ENCODE data around the gene COX7A1. TPM values are rescaled to one million over a fixed set of nuclear protein-coding genes. Genes with fewer than 3 reads are reported as not detected.

The COX7A1 gene
- total and polyA plus RNA-seq, 2 experiments from 2014 or later: 8.4 to 93.2 TPM

GRCh38 chr19:36106441-36106840 is 45.8 kb downstream of the COX7A1 start:
- Histone ChIP-seq H3K27ac (no peak overlapping the region), H3K36me3 (ENCODE audit: low read depth) (no peaks in the 10 kb centered on the region), H3K9me3 (ENCODE audit: low read depth) (no peaks in the 10 kb centered on the region), H3K9me2 (ENCODE audit: insufficient read depth) (no peaks in the 10 kb centered on the region), H3K79me2 (ENCODE audit: insufficient read depth) (no peaks in the 10 kb centered on the region), H2AFZ (no peak overlapping the region), H4K20me1 (ENCODE audit: insufficient read depth) (no peaks in the 10 kb centered on the region), H3K4me2 (ENCODE audit: unreplicated experiment) (no peak overlapping the region), H3K27me3 (replicated peaks; ENCODE audit: insufficient read depth) (no peaks in the 10 kb centered on the region), H3K4me3 (no peak overlapping the region), H3K4me1 (ENCODE audit: insufficient read depth) (no peaks in the 10 kb centered on the region), H3K9ac (no peak overlapping the region), H3F3A (ENCODE audit: insufficient read depth) (no peaks in the 10 kb centered on the region)
- in situ Hi-C loops (cut with MboI): no loop called here
- no peak for TF ChIP-seq EZH2 (IDR thresholded peaks at IDR 0.05; ENCODE audit: insufficient read depth, poor library complexity, severe bottlenecking)
- no peak for TF ChIP-seq EZH2phosphoT487 (IDR thresholded peaks at IDR 0.05; ENCODE audit: insufficient read depth, low read depth)
- no peak for DNase-seq
- WGBS, 2 experiments (ENCODE audit: low coverage in 1 of 2, low lambda C conversion rate in 2 of 2, missing lambda C conversion rate in 2 of 2): 98 to 99% methylated on average over 6 of the region's 6 CpGs

- in situ Hi-C loops (cut with MboI): no loop called here
- Histone ChIP-seq H3K27ac (no peak overlapping the region), H3K9ac (no peak overlapping the region), H3K79me2 (ENCODE audit: insufficient read depth) (no peaks in the 10 kb centered on the region), H4K20me1 (ENCODE audit: insufficient read depth) (no peaks in the 10 kb centered on the region), H3K27me3 (replicated peaks; ENCODE audit: insufficient read depth) (no peaks in the 10 kb centered on the region), H2AFZ (no peak overlapping the region), H3K4me2 (ENCODE audit: unreplicated experiment) (no peak overlapping the region), H3K36me3 (ENCODE audit: low read depth) (no peaks in the 10 kb centered on the region), H3K9me2 (ENCODE audit: insufficient read depth) (no peaks in the 10 kb centered on the region), H3K9me3 (ENCODE audit: low read depth) (no peaks in the 10 kb centered on the region), H3K4me3 (no peak overlapping the region), H3F3A (ENCODE audit: insufficient read depth) (no peaks in the 10 kb centered on the region), H3K4me1 (ENCODE audit: insufficient read depth) (no peaks in the 10 kb centered on the region)
- TF ChIP-seq EZH2phosphoT487 (IDR thresholded peaks at IDR 0.05; ENCODE audit: insufficient read depth, low read depth) (no peak), EZH2 (IDR thresholded peaks at IDR 0.05; ENCODE audit: insufficient read depth, poor library complexity, severe bottlenecking) (no peak)
- 83 to 93% methylated on average over 12 of the region's 12 CpGs for WGBS, 2 experiments (ENCODE audit: low coverage in 1 of 2, low lambda C conversion rate in 2 of 2, missing lambda C conversion rate in 2 of 2)
- no peak for DNase-seq
Measured at GRCh38 chr19:36103842-36104552, 48.2 kb downstream of the COX7A1 start.

GRCh38 chr19:36103040-36103626 is 49.1 kb downstream of the COX7A1 start:
- 92 to 93% methylated on average over 23 to 24 of the region's 24 CpGs for WGBS, 2 experiments (ENCODE audit: low coverage in 1 of 2, low lambda C conversion rate in 2 of 2, missing lambda C conversion rate in 2 of 2)
- Histone ChIP-seq H3K27ac (no peak overlapping the region), H3K9me3 (ENCODE audit: low read depth) (no peaks in the 10 kb centered on the region), H3K4me3 (no peak overlapping the region), H3K9ac (no peak overlapping the region), H3K27me3 (replicated peaks; ENCODE audit: insufficient read depth) (no peaks in the 10 kb centered on the region), H3K9me2 (ENCODE audit: insufficient read depth) (no peaks in the 10 kb centered on the region), H3F3A (ENCODE audit: insufficient read depth) (no peaks in the 10 kb centered on the region), H3K36me3 (ENCODE audit: low read depth) (no peaks in the 10 kb centered on the region), H2AFZ (no peak overlapping the region), H3K4me1 (ENCODE audit: insufficient read depth) (no peaks in the 10 kb centered on the region), H3K79me2 (ENCODE audit: insufficient read depth) (no peaks in the 10 kb centered on the region), H3K4me2 (ENCODE audit: unreplicated experiment) (no peak overlapping the region), H4K20me1 (ENCODE audit: insufficient read depth) (no peaks in the 10 kb centered on the region)
- no peak for DNase-seq
- TF ChIP-seq EZH2 (IDR thresholded peaks at IDR 0.05; ENCODE audit: insufficient read depth, poor library complexity, severe bottlenecking) (no peak), EZH2phosphoT487 (IDR thresholded peaks at IDR 0.05; ENCODE audit: insufficient read depth, low read depth) (no peak)
- in situ Hi-C loops (cut with MboI): no loop called here

GRCh38 chr19:36101550-36102327 is 50.5 kb downstream of the COX7A1 start:
- Histone ChIP-seq H3K9ac (no peak overlapping the region), H3K9me2 (ENCODE audit: insufficient read depth) (no peaks in the 10 kb centered on the region), H3K79me2 (ENCODE audit: insufficient read depth) (no peaks in the 10 kb centered on the region), H3K4me1 (ENCODE audit: insufficient read depth) (no peaks in the 10 kb centered on the region), H4K20me1 (ENCODE audit: insufficient read depth) (no peaks in the 10 kb centered on the region), H3K27ac (no peak overlapping the region), H3K9me3 (ENCODE audit: low read depth) (no peaks in the 10 kb centered on the region), H3K4me2 (ENCODE audit: unreplicated experiment) (no peak overlapping the region), H3K4me3 (no peak overlapping the region), H3F3A (ENCODE audit: insufficient read depth) (no peaks in the 10 kb centered on the region), H2AFZ (no peak overlapping the region), H3K27me3 (replicated peaks; ENCODE audit: insufficient read depth) (no peaks in the 10 kb centered on the region), H3K36me3 (ENCODE audit: low read depth) (no peaks in the 10 kb centered on the region)
- in situ Hi-C loops (cut with MboI): no loop called here
- TF ChIP-seq EZH2 (IDR thresholded peaks at IDR 0.05; ENCODE audit: insufficient read depth, poor library complexity, severe bottlenecking): no peak
- TF ChIP-seq EZH2phosphoT487 (IDR thresholded peaks at IDR 0.05; ENCODE audit: insufficient read depth, low read depth): no peak
- DNase-seq: no peak
- 90% methylated on average over 27 of the region's 27 CpGs for WGBS, 2 experiments (ENCODE audit: low coverage in 1 of 2, low lambda C conversion rate in 2 of 2, missing lambda C conversion rate in 2 of 2)

Other genes with a start within 250 kb of the COX7A1 start
- not detected in 2 replicates for gene HCST, start 249.9 kb downstream of the COX7A1 start, total RNA-seq (2014; rRNA removed; shearing (Covaris generic))
- gene HCST, start 249.9 kb downstream of the COX7A1 start, polyA plus RNA-seq (2016; fragmentation: Nextera tagmentation; extraction: Ambion mirVana): 9.1 and 11.3 TPM in 2 replicates
- not detected in 2 replicates for gene TYROBP, start 244.2 kb downstream of the COX7A1 start, total RNA-seq (2014; rRNA removed; shearing (Covaris generic))
- not detected in 2 replicates for gene TYROBP, start 244.2 kb downstream of the COX7A1 start, polyA plus RNA-seq (2016; fragmentation: Nextera tagmentation; extraction: Ambion mirVana)
- 5.3 and 9.4 TPM in 2 replicates for gene LRFN3, start 216.1 kb downstream of the COX7A1 start, total RNA-seq (2014; rRNA removed; shearing (Covaris generic))
- gene LRFN3, start 216.1 kb downstream of the COX7A1 start, polyA plus RNA-seq (2016; fragmentation: Nextera tagmentation; extraction: Ambion mirVana): 7.1 and 7.5 TPM in 2 replicates
- gene SDHAF1, start 157.3 kb downstream of the COX7A1 start, total RNA-seq (2014; rRNA removed; shearing (Covaris generic)): 38.3 and 49.7 TPM in 2 replicates
- 17.2 and 20.3 TPM in 2 replicates for gene SDHAF1, start 157.3 kb downstream of the COX7A1 start, polyA plus RNA-seq (2016; fragmentation: Nextera tagmentation; extraction: Ambion mirVana)
- gene SYNE4, start 143.6 kb downstream of the COX7A1 start, total RNA-seq (2014; rRNA removed; shearing (Covaris generic)): not detected in 2 replicates
- gene SYNE4, start 143.6 kb downstream of the COX7A1 start, polyA plus RNA-seq (2016; fragmentation: Nextera tagmentation; extraction: Ambion mirVana): 0.11 and 0.31 TPM in 2 replicates
- gene ALKBH6, start 138.2 kb downstream of the COX7A1 start, total RNA-seq (2014; rRNA removed; shearing (Covaris generic)): 32.1 and 34.1 TPM in 2 replicates
- 25.6 and 29.2 TPM in 2 replicates for gene ALKBH6, start 138.2 kb downstream of the COX7A1 start, polyA plus RNA-seq (2016; fragmentation: Nextera tagmentation; extraction: Ambion mirVana)
- 10.9 and 14.9 TPM in 2 replicates for gene CLIP3, start 119.6 kb downstream of the COX7A1 start, total RNA-seq (2014; rRNA removed; shearing (Covaris generic))
- 48.2 and 49.0 TPM in 2 replicates for gene CLIP3, start 119.6 kb downstream of the COX7A1 start, polyA plus RNA-seq (2016; fragmentation: Nextera tagmentation; extraction: Ambion mirVana)
- gene THAP8, start 98.2 kb downstream of the COX7A1 start, total RNA-seq (2014; rRNA removed; shearing (Covaris generic)): 3.8 and 8.2 TPM in 2 replicates
- 11.8 and 12.8 TPM in 2 replicates for gene THAP8, start 98.2 kb downstream of the COX7A1 start, polyA plus RNA-seq (2016; fragmentation: Nextera tagmentation; extraction: Ambion mirVana)
- 2.8 and 3.4 TPM in 2 replicates for gene WDR62, start 97.5 kb downstream of the COX7A1 start, total RNA-seq (2014; rRNA removed; shearing (Covaris generic))
- gene WDR62, start 97.5 kb downstream of the COX7A1 start, polyA plus RNA-seq (2016; fragmentation: Nextera tagmentation; extraction: Ambion mirVana): 2.6 and 2.7 TPM in 2 replicates
- not detected in 2 replicates for gene OVOL3, start 41.3 kb downstream of the COX7A1 start, total RNA-seq (2014; rRNA removed; shearing (Covaris generic))
- not detected in 2 replicates for gene OVOL3, start 41.3 kb downstream of the COX7A1 start, polyA plus RNA-seq (2016; fragmentation: Nextera tagmentation; extraction: Ambion mirVana)
- 44.1 and 44.4 TPM in 2 replicates for gene POLR2I, start 37.6 kb downstream of the COX7A1 start, total RNA-seq (2014; rRNA removed; shearing (Covaris generic))
- 130 and 143 TPM in 2 replicates for gene POLR2I, start 37.6 kb downstream of the COX7A1 start, polyA plus RNA-seq (2016; fragmentation: Nextera tagmentation; extraction: Ambion mirVana)
- gene TBCB, start 37.0 kb downstream of the COX7A1 start, total RNA-seq (2014; rRNA removed; shearing (Covaris generic)): 221 and 304 TPM in 2 replicates
- 279 and 292 TPM in 2 replicates for gene TBCB, start 37.0 kb downstream of the COX7A1 start, polyA plus RNA-seq (2016; fragmentation: Nextera tagmentation; extraction: Ambion mirVana)
- gene CAPNS1, start 12.4 kb downstream of the COX7A1 start, total RNA-seq (2014; rRNA removed; shearing (Covaris generic)): 540 and 588 TPM in 2 replicates
- gene CAPNS1, start 12.4 kb downstream of the COX7A1 start, polyA plus RNA-seq (2016; fragmentation: Nextera tagmentation; extraction: Ambion mirVana): 344 and 353 TPM in 2 replicates
- gene ZNF565, start 62.2 kb upstream of the COX7A1 start, total RNA-seq (2014; rRNA removed; shearing (Covaris generic)): 1.6 and 2.1 TPM in 2 replicates
- gene ZNF565, start 62.2 kb upstream of the COX7A1 start, polyA plus RNA-seq (2016; fragmentation: Nextera tagmentation; extraction: Ambion mirVana): 2.6 and 3.4 TPM in 2 replicates
- gene ZNF146, start 62.7 kb upstream of the COX7A1 start, total RNA-seq (2014; rRNA removed; shearing (Covaris generic)): 63.2 and 64.6 TPM in 2 replicates
- gene ZNF146, start 62.7 kb upstream of the COX7A1 start, polyA plus RNA-seq (2016; fragmentation: Nextera tagmentation; extraction: Ambion mirVana): 55.7 and 60.0 TPM in 2 replicates
- 1.7 and 3.0 TPM in 2 replicates for gene ZFP14, start 226.8 kb upstream of the COX7A1 start, total RNA-seq (2014; rRNA removed; shearing (Covaris generic))
- gene ZFP14, start 226.8 kb upstream of the COX7A1 start, polyA plus RNA-seq (2016; fragmentation: Nextera tagmentation; extraction: Ambion mirVana): 1.2 and 1.5 TPM in 2 replicates